ENCODE measurements around the gene AP4M1.

DNA sequence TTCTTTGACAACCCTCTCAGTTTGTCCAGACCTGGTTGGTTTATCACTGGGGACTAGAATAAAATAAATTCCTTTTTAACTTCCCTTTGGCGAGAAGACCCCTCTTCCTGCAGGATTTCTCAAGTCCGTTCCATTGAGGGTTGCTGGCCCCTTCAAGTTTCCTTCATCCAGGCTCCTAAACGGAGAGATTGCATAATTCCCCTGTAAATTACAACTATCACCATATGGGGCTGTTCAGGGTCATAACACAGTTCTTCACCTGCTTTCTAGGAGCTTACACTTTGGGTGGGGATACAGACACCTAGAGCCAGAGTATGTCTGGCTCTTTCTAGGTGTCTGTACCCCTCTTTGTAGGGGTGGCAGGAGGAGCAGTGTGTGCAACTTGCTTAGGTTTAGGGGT lies 15.9 kb upstream of the AP4M1 start:
- TF ChIP-seq GATA2 (IDR thresholded peaks at IDR 0.05; ENCODE audit: low read depth, low read length): no peak
- TF ChIP-seq GATA3 (IDR thresholded peaks at IDR 0.05; ENCODE audit: low read depth, low read length): no peak
